ENCODE results near the gene JPH3.

The JPH3 gene

GRCh38 chr16:87684106-87684677, 81.9 kb downstream of the JPH3 start:
- no peak for DNase-seq

DNA sequence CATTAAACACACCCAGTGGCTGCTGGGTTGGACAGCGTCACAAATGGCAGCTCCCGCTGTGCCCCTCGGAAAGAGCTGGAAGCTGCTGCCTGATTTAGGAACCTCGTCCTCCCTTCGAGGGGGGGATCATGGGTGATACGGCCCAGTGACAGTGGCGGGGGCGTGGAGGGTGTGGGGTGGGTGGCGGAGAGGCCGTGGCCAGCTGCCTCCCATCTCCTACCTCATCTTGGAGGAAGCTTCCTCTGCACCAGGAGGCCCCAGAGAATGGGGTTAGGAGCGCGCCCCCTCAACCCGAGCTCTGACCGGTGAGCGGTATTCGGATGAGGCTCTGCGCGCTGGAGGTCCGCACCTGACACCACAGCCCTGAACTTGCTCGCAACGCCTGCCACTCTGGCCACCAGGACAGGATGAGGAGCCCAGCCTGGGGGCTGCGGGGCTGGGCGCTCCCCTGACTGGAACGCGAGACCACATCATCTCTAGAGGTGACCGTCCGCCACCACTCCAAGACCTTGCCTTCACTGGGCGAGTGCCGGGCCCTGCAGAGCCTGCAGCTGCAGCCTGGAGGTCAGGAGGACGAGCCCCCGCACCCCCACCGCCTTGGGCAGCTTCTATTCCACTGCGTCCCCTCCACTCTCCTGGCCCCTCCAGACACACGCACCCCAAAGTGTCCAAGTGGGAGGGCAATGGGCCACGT, 82.5 kb downstream of the JPH3 start:
- no peak for DNase-seq

DNA sequence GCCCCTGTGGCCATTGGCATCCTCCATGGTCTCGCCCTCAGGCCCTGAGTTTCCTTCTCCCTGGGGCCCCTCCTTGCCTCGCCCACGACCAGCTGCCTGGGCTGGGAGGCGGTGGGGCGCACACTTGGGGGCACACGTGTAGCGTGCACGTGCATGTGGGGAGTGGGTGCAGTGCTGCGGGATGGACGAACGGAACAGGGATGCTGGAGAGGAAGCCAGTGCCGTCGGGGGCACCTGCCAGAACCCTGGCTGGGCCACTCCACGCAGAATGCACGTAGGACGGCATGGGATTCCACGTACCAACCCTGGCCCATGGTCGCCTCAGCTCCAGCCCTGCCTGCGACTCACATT, 83.1 kb downstream of the JPH3 start:
- DNase-seq: no peak

DNA sequence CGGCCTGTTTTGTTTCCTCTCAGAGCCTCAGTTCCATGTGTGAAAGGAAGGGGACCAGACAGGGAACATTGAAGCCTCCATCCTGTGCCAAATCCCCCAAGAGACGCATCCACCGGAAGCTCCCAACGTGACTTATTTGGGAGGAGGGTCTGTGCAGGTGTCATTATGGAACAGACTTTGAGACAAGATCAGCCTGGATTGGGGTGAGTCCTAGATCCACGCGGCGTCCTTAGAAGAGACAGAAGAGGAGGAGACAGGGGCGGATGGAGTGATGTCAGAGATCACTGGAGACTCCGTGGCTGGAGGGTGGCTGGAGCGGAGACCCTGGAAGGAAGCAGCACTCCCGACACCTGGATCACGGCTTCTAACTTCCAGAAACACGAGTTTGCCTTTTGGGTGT, 83.5 kb downstream of the JPH3 start:
- no peak for DNase-seq

DNA sequence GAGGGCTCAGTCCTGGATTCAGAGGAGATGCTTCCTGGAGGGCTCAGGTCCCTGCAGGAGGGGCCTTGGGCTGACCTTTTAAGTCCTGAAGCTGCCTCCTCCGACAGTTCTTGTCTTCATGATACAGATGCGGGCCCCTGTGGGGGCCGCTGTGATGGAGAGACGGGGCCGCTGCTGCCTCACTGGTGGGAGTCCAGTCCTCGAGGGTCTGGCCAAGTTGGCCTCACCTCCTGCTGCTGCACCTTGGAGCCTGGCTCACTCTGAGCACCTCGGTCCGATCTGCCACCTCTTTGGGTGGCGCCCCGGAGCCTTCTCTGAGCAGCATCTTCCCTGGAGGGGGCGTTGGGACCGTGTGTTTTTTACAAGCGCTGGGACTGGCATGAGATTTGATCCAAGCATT, 84.4 kb downstream of the JPH3 start:
- DNase-seq: no peak

DNA sequence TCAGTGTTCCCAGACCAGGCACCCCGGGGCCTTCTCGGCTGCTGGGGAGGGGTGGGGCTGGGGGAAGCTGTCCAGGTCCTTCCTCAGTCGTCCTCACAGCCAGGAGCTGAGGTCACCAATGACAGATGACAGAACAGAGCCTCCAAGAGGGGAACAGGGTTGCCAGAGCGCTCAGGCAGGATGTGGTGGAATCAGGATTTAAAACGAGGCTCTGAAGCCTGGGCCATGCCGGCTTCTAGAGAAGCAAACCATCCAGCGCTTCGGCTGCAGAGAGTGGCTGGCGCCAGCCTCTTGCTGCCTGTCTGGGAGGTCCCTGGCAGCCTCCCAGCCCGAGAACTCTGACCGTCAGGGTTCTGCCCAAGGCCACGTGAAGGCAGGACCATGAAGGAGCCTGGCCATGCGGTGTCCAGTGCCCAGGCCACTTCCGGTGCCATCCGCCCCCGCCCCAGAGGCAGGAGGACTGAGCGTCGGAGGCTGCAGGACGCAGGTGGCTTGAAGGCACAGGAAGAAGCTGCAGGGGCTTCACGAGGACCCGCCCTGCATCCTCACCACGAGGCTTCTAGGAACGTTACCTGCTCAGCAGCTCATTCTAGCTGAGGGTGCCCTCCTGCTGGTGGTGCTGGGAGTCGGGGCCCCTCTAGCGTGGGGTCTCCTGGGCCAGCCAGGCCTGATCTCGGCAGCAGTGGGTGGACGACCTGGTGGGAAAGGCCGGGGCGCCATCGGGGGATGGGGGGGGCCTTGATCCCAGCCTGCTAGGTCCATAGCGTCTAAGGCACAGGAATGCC, 85.0 kb downstream of the JPH3 start:
- DNase-seq: no peak

DNA sequence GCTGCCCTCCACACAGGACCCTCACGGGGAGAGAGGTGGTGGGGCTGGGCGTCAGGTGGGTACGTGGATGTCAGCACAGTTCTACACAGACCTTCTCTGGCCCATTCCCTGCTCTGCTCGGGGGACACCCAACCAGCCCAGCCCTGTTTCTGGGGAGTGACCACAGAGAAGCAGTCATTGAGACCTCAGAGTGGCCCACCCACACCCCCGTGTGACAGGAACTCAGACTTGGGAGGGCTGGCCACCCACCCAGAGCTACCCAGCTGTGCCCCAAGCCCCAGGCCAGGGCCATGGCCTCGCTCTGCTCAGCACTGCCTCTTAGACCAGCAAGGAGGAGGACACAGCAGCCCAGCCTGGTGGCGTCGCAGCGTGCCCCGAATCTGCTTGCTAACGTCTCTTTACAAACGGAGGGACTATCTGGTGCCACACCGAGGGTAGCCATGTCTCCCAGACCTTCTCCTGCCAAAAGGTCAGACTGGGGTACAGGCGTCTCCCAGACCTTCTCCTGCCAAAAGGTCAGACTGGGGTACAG, 85.8 kb downstream of the JPH3 start:
- DNase-seq: no peak

DNA sequence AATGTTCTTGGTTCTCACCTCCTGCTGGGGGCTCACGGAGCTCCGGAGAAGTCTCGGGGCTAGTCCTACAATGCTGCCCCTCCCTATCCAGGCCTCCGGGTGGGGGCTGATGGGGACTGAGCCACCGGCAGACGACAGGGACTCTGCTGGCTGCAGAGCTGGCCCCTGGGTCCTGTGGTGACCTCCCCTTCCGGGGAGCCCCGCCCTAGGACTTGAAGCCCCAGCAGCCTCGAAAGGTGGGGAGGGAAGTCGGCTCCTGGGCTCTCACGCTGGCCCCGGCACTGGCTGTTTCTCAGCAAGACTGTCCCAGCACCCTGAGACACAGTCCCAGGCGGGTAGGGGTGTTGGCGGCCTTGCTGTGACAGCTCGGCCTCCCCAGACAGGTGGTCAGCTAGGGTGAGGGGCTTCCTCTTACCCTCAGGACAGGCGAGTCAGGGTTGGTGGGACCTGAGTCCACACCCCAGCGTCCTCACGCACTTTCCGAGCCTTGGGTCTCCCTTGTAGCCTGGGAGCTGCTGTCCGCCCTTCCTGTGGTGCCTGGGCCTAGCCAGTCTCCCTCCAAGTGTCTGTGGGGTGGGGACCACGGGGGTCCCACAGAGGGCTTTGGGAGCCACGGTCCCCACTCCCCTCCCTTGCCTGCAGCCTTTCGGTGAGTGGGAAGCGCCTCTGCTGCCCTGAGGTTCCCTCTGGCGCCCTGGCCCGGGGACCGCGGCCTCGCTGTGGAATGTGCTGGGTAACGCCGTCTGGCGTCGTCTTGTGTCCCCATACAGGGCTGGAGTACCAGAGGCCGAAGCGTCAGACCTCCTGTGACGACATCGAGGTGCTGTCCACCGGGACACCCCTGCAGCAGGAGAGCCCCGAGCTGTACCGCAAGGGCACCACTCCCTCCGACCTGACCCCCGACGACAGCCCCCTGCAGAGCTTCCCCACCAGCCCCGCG, 86.8 kb downstream of the JPH3 start:
- no peak for DNase-seq

DNA sequence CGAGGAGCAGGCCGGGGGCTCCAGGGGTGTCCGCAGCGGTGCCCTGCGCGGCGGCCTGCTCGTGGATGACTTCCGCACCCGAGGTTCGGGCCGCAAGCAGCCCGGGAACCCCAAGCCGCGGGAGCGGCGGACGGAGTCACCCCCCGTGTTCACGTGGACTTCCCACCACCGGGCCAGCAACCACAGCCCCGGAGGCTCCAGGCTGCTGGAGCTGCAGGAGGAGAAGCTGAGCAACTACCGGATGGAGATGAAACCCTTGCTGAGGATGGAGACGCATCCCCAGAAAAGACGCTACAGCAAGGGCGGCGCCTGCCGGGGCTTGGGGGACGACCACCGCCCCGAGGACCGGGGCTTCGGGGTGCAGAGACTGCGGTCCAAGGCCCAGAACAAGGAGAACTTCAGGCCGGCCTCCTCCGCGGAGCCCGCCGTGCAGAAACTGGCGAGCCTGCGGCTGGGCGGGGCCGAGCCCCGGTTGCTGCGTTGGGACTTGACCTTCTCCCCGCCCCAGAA, 87.7 kb downstream of the JPH3 start:
- no peak for DNase-seq

DNA sequence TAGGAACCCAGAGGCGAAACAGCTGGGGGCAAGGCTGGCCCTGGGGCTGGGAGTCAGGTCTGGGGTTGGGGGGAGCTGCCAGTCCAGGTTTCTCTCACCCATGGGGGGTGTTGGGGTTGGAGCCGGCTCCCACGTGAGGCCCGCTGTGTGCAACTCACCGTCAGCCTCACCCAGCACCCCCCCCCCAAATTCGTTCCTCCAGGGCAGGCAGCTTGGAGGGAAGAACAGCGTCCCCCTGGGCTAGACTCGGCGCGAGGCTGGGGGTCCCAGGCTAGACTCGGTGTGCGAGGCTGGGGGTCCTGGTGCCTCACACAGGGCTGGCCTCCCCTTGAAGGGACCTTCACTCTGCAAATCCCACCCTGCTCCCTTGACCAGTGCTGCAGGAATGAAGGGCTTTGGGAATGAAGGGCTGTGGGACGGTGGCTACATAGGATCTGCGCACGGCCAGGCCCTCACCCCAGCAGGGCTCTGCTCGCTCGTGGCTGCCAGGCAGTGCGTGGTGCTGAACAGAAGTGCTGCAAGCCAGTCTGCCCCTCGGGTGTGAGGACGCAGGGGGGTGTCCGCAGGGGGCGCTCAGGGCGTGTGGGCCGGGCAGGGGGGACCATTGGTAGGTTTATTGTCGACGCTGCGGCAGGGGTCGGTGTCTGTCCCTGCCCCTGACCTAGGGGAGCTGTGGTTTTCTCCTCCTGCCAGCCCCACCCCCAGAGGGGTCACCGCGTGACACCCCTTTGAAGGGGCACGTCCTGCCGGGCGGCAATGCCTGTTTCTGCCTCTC, 88.8 kb downstream of the JPH3 start:
- DNase-seq: no peak

DNA sequence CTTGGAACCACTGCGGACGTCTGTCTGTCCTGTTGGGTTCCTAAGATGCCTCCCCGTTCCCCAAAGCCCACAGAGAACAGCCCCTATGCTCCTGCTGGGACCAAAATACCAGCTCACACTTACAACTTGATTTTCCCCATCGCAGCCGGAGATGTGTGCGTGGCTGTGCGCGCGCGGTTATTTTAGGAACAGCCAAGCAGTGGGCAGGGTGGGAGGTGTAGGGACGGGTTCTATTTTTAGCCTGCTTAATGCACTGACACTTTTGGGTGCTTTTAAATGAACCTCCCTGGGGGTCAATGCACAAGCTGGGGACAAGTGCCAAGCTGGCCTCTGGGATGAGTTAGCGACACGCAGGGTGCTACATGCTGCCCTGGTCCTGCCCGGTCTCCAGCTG, 89.4 kb downstream of the JPH3 start:
- DNase-seq: no peak

- no peak for DNase-seq
Measured at GRCh38 chr16:87692176-87692575, 89.9 kb downstream of the JPH3 start.

GRCh38 chr16:87692756-87693155, 90.4 kb downstream of the JPH3 start:
- no peak for DNase-seq

DNA sequence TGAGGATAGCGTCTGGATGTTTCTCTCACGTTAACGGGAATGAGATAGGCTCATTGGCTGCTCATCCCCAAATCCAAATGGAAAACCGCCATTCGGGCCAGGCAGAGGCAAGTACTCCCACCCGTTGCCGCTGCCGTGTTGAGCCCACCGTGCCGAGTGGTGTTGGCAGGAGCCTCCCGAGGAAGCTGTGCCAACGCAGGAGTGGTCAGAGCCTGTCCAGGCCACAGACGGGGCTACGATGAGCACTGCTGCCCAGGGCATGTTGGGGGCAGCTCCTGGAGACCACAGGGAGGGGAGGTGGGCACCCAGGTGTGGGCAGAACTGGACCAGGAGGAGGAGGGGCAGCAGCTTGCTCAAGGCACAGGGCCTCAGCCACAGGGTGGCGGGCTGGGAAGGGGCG, 91.5 kb downstream of the JPH3 start:
- DNase-seq: no peak

DNA sequence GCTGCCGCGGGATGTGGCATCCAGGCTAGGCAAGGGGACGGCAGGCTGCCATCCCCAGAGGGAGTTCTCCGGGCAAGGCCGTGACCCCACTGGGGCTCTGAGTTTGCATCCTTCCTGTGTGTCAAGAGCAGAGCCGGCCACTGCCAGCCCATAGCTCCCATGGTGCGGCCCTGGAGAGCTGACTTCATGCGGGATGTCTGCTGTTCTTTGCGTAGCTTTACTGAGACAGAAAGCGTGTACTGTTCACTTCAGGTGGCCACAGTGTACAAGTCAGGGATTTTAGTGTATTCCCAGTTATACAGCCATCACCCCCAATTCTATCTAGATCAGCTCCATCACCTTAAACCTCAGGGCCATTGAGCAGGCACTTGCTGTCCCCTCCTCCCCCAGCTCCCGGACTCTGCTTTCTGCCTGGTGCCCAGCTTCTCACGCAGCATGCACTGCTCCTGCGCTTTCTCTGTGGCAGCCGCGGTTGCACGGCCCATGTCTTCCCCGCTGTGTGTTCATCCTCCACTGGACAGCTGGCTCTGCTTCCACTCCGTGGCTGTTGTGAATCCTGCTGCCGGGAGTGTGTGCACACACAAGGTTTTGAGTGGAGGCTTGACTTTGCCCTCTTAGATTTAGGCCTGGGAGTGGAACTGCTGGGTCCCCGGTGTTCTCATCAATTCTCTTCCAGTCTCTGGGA, 92.3 kb downstream of the JPH3 start:
- DNase-seq: no peak

GRCh38 chr16:87695534-87695933, 93.2 kb downstream of the JPH3 start:
- no peak for DNase-seq

GRCh38 chr16:87696726-87697125, 94.4 kb downstream of the JPH3 start:
- no peak for DNase-seq

- DNase-seq: no peak
Measured at GRCh38 chr16:87697256-87697655, 94.9 kb downstream of the JPH3 start.

DNA sequence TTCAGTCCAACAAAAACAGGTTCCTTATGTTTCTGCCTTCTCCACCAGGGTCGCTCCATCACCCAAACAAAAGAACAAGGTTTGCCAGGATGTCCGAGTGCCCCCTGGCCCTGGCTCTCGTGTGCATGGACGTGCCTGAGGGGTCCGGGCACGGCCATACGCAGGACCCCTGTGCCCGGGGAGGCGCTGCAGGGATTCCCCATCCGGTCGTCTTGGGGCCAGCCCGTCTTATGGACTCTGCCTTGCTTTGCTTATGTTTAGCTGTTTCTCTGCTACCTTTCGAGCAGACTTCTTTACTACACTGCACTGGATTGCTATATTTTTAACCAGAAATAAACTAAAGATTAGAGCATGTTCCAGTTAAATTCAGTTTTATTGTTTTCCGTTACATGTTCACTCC, 95.5 kb downstream of the JPH3 start:
- DNase-seq: no peak

GRCh38 chr16:87698241-87698640, 95.9 kb downstream of the JPH3 start:
- DNase-seq: no peak

DNA sequence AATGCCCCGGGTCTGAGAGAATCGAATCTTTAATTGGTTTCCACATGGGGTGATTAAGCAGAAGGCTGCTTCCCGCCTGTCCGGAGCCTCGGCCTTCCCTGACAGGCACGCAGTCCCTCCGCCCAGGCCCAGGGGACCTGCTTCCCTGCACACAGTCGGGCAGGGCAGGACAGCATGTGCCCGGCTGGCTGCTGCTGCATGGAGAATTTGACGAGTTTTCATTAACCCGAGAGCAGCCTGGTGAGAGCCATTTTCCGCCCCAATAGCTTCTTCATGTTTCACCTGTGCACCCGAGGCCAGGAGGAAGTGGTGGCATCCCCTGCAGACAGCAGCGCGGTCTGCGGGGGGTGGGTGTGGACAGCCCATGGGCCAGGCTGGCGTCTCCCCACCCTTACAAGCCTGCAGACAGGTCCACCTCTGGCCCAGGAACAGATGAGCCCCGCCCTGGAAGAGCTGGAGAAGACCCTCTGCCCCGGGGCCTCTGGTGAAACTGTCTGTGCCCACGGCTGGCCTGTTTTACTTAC, 96.4 kb downstream of the JPH3 start:
- DNase-seq: no peak
